NK-92 treated with Interleukin-12 subunit alpha and Interleukin-12 subunit beta, amount 100 ng/mL, for 24 hours (cell line): ENCODE measurements around the gene STK32C.

ENCODE experiments used
- DNase-seq: peaks from one replicate; lab custom pipeline; 2025; lab: John Stamatoyannopoulos, UW

STK32C gene

DNA sequence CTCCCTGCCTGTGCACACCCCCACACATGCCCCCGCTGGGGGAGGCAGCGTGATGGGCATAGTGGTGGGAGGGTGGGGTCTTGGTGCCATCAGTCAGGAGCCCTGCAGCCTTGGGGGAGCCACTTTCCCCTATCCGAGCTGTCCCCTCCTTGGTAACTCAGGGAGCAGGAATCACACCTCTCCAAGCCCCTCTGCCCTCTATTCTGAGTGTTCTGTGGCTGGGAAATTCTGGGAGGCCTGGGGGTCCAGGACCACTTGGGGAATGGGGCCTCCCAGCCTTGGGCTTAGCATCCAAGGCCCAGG is 109.7 kb downstream of the STK32C start:
- DNase-seq, result no peak

GRCh38 chr10:132197271-132198067 is 110.3 kb downstream of the STK32C start:
- no peak for DNase-seq

DNA sequence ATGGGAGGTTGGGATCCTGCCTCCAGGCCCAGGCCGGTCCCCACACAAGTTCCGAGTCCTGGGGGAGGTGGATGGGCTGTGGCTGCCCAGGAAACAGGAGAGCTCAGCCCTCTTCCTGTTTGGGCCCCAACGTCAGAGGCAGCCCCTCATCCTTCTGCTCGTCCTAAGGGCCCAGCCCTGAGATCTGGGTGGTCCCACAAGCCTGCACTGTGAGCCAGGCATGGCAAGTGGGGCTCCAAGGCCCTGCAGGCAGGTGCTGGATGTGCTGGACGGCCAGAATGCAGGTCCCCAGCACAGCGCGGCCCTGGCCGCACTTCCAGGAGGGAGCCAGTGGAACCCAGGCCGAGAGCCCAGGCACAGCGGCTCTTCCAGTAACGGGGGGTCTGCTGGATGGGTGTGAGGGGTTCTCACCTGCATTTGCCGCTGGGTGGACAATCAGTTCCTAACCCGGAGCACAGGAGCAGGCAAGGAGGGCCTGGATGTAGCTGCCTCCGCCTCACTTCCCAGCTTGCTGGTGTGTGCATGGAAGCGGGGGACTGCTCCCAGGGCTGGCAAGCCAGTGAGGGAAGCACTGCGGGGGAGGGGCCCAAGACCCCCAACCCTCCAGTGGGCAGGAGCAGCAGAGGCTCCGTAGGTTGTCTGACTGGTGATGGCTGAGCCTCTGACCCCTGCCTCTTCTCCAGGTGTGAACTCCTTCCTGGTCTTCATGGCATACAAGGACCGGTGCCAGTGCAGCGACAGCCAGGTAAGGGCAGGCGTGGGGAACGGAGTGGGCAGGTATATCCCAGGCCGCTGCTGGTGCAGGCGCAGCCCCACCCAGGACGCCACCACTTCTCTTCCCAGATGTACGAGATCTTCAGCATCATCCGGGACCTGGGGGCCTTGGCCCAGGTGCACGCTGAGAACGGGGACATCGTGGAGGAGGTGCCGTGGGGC is 111.3 kb downstream of the STK32C start:
- DNase-seq, result no peak

- no peak for DNase-seq
Observed at GRCh38 chr10:132195366-132196075, 112.2 kb downstream of the STK32C start.

GRCh38 chr10:132194726-132195125 is 113.0 kb downstream of the STK32C start:
- DNase-seq, result no peak

DNA sequence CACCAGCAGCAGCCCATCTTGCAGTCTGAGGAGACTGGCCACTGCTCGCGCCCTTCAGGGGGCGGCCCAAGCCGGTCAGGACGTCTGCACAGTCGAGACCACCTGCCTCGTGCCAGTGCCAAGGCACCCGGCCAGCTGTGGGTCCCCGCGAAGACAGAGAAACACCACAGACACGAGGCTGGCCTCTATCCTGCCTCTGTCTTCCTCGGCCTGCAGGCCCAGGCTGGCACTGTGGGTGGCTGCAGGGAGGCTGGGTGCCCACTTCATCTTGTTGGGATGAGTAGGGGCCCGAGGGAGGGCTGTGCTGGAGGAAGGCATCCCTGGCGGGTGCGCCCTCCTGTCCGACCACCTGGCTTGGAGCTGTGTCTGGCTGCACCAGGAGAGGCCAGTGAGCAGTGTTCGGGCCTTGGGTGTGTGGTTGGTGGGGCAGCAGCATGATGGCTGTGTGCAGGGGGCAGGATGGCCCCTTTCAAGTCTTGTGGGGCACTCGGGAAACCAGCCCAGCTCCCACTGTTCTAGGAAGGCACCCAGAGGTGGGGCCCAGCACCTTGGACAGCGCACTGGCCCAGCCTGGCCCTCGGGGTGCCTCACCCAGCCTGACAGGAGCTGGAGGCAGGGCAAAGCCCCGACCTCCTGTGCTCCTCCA is 113.7 kb downstream of the STK32C start:
- DNase-seq, result no peak

GRCh38 chr10:132192991-132193665 is 114.6 kb downstream of the STK32C start:
- DNase-seq, result no peak

DNA sequence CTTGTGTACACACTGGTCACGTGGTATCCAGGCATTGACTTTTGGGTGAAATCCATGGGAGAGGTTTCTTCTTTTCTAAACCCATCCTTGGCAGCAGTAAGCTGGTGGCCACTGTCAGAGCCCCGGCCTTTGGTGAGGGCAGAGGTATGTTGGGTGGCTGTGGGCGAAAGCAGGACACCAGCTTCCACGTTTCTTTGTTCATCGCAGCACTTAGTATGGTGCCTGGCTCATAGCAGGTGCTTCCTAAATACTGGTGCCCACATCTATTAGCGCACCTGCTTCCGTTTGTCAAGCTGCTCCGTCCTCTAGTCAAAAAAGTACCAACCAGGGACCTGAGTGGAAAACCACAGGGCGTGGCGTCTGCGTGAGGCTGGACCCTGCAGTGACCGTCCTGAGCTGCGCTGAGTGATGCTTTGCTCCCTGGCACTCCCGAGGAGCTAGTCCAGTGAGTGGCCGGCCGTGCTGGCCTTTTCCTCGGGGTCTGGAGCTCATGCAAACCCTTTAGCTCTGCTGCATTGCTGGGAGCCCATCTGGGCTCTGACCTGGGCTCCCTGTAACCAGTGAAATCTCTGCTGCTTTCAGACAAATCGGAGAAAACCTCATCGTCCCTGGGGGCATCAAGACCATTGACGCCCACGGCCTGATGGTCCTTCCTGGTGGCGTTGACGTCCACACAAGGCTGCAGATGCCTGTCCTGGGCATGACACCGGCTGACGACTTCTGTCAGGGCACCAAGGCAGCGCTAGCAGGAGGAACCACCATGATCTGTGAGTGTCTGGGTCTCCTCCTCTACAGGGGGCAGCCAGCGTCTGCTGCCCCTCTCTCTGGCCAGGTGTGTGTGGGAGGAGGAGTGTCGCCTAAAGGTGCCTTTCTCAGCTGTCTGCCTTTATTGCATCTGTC is 115.4 kb downstream of the STK32C start:
- DNase-seq, result no peak

- no peak for DNase-seq
Observed at GRCh38 chr10:132189810-132190422, 117.8 kb downstream of the STK32C start.

DNA sequence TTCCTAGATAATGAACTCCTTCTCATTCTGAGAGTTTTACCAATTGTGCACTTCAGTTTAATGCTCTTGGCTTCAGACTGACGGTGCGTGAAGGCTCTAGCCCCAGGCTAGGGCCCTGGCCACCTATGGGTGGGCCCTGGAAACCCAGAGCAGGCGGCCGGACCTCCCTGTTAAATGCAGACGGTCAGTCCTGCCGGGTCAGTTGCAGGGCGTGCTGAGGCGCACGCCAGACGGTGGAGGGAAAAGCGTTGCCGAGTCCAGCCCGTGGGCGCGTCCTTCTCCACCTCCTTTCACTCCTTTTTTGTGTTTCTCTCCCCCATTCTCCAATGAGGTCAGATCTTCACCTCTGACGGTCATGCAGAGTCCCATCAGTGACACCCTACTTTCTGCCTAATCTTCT is 118.7 kb downstream of the STK32C start:
- DNase-seq, result no peak

DNA sequence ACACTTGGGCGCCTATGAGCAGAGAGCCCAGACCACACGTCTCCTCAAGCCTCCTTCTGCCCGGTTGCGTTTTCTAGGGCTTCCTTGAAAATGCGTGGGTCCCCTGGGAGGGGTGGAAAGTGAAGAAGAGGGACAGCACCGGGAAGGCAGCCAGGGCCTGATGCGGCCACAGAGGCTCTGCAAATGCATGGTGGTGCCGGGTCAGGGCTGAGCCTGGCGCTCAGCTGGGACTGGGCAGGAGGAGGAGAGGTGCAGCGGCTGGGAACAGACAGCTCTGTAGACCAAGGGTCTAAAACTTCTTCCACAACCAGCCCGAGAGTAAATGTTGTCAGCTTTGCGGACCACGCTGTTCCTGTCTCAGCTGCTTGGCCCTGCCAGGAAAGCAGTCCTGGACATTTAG is 119.4 kb downstream of the STK32C start:
- DNase-seq, result no peak

DNA sequence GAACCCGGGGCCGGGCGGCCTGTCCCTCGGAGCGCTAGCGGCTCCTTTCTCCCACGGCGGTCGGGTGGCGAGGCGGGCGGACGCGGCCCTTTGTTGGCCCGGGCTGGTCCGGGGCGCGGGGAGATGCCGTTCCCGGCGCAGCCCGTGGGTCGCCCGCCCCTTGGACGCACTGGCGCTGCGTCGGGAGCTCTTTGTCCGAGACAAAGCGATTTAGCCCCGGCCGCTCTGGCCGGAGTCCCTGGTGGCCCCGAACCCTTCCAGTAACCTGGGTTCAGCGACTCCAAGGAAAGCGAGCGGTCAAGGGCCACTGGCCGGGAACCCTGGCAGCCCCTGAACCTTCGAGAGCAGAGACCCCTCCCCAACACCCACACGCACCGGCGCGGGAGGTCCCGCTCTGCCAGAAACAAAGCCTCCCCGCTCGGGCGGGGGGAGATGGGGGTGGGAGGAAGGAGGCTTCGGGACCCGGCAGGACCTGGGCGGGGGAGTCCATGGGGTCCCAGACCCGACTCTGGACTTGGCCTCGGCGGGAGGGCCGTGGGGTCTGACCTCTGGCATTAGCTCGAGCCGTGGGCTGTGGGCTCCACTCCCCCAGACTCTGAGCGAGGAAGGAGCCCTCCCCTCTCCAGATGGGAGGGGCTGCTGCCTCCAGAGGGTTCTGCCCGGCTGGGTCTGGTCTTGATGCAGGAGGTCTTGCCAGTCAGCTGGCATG is 120.2 kb downstream of the STK32C start:
- DNase-seq, result no peak

- DNase-seq, result no peak
Observed at GRCh38 chr10:132186488-132187429, 121.0 kb downstream of the STK32C start, which contains the start of gene DPYSL4. DPYSL4 (plus strand) TSS chr10:132186948; CDS start chr10:132187064, 116 bp downstream.

GRCh38 chr10:132185601-132186487 is 121.9 kb downstream of the STK32C start:
- DNase-seq, result no peak

DNA sequence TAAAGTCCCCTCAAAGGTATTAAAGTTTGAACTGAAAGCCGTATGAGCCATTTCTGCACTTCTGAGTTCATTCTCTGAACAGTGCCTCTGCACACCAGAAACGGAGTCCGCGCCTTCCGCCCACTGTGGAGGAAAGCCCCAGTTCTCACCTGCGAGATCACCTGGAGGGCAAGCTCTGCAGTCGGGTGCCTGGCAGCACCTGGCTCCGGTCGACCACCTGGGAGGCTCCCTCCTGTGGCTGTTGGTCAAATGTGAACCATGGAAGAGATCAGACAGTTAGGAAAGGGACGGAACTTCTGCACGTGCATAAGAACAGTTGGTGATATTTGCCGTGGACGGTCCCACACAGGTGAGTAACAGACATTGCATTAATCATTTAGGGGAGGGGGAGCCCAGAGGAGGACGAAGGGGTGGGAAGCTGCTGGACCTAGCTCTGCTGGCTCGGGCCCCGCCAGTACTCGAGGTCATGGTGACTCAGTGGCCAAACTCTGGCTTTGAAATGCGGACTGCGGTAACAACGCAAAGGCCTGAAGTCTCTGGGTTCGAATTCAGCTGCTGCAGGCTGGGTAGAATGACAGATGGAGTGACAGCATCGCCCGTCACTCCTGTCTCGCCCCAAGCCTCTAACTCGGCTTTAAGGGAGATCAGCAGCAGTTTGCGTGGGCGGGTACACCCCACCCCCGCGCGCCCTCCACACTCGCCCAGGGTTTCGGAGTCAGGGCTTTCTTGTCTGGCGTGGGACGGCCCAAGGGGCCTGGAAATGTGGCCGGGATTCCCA is 122.7 kb downstream of the STK32C start:
- DNase-seq, result no peak

DNA sequence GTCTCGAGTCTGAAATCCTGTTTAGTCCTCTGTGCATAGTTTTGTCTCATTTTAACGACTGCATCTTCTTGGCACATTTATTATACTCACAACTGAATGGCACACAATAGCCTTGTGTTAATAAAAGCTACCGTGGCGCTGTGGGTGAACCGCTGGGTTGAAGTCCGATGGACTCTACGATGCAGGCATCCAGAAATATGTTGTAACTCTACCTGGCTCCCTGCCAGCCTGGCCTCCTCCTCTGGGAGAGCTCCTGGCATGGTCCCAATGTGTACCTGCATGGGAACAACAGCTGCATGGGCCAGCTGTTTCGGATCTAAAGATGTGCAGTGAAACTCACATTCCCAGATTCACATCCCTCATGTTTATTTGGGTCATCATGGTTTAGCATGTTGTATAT is 124.7 kb downstream of the STK32C start:
- DNase-seq, result no peak
